ENCODE measurements around the gene GRAMD1B. TPM values are rescaled to one million over a fixed set of nuclear protein-coding genes. Genes with fewer than 3 reads are reported as not detected.
A peak's percentile ranks its signal among the peaks of the same experiment; 100 is the strongest.

Gene GRAMD1B
- total RNA-seq, 4 donors from 2014 or later: under 0.01 to 6.5 (median 3.7) TPM

DNA sequence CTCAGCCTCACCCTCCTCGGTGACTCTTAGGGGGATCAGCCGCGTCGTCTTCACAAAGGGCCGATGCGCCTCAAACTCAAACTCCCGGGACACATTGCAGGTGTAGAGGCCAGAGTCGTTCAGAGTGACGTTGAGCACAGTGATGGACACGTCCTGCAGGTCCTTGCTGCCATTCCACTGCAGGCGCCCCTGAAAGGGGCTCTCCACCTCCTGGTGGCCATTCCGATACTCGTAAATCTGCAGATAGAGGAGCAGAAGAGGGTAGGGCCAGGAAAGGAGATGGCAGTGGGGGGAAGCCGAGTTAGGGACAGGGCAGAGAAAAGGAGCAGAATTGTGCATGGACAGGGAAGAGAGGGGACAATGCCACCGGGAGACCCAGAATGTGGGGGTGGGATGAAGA, 212.4 kb downstream of the GRAMD1B start:
- no peaks in the 10 kb centered on the region for H3K4me1 ChIP-seq
- no peak overlapping the region for H3K27ac ChIP-seq
- DNase-seq: no peak
- H3K9me3 ChIP-seq: no peaks in the 10 kb centered on the region
- H3K27me3 ChIP-seq: no peaks in the 10 kb centered on the region
- intact Hi-C loops (cut with DNase I; ENCODE audit: low total_unique reads): no loop called here
- no peaks in the 10 kb centered on the region for H3K36me3 ChIP-seq
- TF ChIP-seq, protein P1, sequence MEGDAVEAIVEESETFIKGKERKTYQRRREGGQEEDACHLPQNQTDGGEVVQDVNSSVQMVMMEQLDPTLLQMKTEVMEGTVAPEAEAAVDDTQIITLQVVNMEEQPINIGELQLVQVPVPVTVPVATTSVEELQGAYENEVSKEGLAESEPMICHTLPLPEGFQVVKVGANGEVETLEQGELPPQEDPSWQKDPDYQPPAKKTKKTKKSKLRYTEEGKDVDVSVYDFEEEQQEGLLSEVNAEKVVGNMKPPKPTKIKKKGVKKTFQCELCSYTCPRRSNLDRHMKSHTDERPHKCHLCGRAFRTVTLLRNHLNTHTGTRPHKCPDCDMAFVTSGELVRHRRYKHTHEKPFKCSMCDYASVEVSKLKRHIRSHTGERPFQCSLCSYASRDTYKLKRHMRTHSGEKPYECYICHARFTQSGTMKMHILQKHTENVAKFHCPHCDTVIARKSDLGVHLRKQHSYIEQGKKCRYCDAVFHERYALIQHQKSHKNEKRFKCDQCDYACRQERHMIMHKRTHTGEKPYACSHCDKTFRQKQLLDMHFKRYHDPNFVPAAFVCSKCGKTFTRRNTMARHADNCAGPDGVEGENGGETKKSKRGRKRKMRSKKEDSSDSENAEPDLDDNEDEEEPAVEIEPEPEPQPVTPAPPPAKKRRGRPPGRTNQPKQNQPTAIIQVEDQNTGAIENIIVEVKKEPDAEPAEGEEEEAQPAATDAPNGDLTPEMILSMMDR (IDR thresholded peaks at IDR 0.05): no peak
- no peak for TF ChIP-seq POLR2A (IDR thresholded peaks at IDR 0.05)
- no peak overlapping the region for H3K4me3 ChIP-seq

DNA sequence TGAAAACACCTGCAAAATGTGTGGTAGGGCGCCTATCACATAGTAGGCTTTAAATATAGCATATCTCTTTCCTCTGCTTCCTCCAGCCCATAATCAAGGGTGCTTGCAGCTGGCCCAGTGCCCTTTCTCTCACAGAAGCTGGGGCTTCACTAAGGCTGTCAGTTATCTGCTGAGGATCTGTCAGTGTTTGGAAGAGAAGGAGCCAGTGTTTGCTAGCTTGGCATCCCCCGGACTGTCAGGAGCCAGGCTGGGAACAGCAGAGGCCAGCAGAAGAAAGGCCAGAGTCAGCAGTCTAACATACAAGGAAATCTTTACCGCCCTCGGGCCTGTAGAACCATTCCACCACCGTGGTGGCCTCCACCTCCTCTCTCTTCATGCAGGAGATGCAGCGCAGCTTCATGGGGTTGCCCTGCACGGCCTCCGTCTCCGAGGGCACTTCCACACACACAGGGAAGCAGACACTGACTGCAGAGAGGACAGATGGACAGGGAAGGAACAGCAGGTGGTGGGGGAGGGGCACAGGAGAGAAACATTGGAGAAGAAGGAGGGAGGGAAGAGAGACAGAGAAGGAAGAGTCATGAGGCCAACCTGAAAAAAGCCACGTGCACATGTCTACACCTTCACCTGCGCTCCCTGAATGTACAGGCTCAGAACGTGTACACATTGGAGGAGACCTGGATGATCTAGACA, 215.4 kb downstream of the GRAMD1B start:
- no peaks in the 10 kb centered on the region for H3K4me1 ChIP-seq
- TF ChIP-seq POLR2A (IDR thresholded peaks at IDR 0.05): no peak
- TF ChIP-seq, protein P1 (IDR thresholded peaks at IDR 0.05): no peak
- H3K9me3 ChIP-seq: no peaks in the 10 kb centered on the region
- H3K27ac ChIP-seq: no peak overlapping the region
- H3K36me3 ChIP-seq: no peaks in the 10 kb centered on the region
- no peak overlapping the region for H3K4me3 ChIP-seq
- H3K27me3 ChIP-seq: no peaks in the 10 kb centered on the region
- DNase-seq: no peak
- intact Hi-C loops (cut with DNase I; ENCODE audit: low total_unique reads): no loop called here

DNA sequence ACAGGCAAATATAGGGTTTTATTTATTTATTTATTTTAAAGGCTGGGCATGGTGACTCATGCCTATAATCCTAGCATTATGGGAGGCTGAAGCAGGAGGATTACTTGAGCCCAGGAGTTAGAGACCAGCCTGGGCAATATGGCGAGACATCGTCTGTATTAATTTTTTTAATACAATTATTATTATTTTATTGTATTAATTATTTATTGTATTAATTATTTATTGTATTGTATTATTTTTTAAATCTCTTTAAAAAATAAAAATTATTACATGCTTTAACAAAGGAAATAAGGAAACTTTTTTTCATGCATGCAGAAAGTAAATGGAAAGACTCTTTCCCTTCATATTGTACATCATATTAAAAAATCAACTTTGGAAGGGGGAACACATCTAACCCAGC, 220.8 kb downstream of the GRAMD1B start:
- DNase-seq: no peak
- Histone ChIP-seq H3K27ac (no peak overlapping the region), H3K9me3 (no peaks in the 10 kb centered on the region), H3K4me3 (no peak overlapping the region), H3K4me1 (peaks cover 0 to 6% of the 10 kb centered on the region in 2 donors), H3K27me3 (no peaks in the 10 kb centered on the region), H3K36me3 (no peaks in the 10 kb centered on the region)
- intact Hi-C loops (cut with DNase I; ENCODE audit: low total_unique reads): no loop called here
- TF ChIP-seq, protein P1 (IDR thresholded peaks at IDR 0.05): no peak
- TF ChIP-seq POLR2A (IDR thresholded peaks at IDR 0.05): no peak

DNA sequence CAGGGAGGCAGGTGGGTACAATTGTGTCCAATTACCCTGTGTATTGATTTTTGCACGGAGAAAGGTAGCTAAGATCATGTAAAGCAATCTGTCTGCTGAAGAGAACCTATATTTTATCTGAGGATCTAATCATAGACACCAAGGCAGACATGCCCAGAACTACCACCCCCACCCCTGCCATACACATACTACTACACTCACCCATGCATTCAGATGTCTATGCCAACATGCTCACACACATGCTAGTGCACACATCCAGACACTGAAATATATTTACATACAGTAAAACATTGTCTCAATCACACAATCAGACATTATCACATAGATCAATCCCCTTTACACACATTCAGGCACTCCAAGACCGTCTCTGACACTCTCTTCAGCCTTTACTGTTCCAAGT, 222.5 kb downstream of the GRAMD1B start:
- Histone ChIP-seq H3K4me1 (peaks cover 0 to 6% of the 10 kb centered on the region in 2 donors), H3K27me3 (no peaks in the 10 kb centered on the region), H3K36me3 (no peaks in the 10 kb centered on the region), H3K27ac (no peak overlapping the region), H3K4me3 (no peak overlapping the region), H3K9me3 (no peaks in the 10 kb centered on the region)
- no peak for DNase-seq
- TF ChIP-seq POLR2A (IDR thresholded peaks at IDR 0.05): no peak
- TF ChIP-seq, protein P1 (IDR thresholded peaks at IDR 0.05): no peak
- intact Hi-C loops (cut with DNase I; ENCODE audit: low total_unique reads): no loop called here

DNA sequence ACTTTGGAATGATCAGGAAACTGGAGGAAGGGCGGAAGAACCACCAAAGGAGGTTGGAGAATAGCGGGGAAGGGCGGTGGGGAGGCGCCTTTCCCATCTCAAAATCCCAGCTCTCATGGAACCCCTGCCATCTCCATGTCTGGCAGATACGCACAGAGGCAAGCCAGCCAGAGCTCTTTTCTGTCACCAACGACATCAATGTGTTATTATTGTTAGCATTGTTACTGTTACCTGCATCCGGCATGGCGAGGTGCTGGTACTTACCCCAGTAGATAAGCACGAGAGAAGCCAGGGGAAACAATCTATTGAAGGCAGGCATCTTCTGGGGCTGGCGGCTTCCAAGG, 223.4 kb downstream of the GRAMD1B start:
- intact Hi-C loops (cut with DNase I; ENCODE audit: low total_unique reads): no loop called here
- no peak for TF ChIP-seq POLR2A (IDR thresholded peaks at IDR 0.05)
- TF ChIP-seq, protein P1 (IDR thresholded peaks at IDR 0.05): no peak
- Histone ChIP-seq H3K36me3 (no peaks in the 10 kb centered on the region), H3K27ac (no peak overlapping the region), H3K4me1 (peaks cover 0 to 6% of the 10 kb centered on the region in 2 donors), H3K9me3 (no peaks in the 10 kb centered on the region), H3K4me3 (peak overlapping the region; percentile 34 to 48), H3K27me3 (no peaks in the 10 kb centered on the region)
- DNase-seq: no peak
